Brain microvascular endothelial cell (primary cell): ENCODE results near the gene CDC25C.

Experiments used
- DNase-seq: peaks from one replicate; pipeline ENCODE4 v3.0.0-alpha.2; 2020
- H3K27ac ChIP-seq: fragments of 250-450 bp; sonication (Bioruptor Pico); 2 replicates; pipeline ENCODE4 v1.5.1; 2020; ENCODE audit warnings: mild to moderate bottlenecking, moderate library complexity
- H3K27me3 ChIP-seq: fragments of 250-450 bp; sonication (Bioruptor Pico); replicated peaks from 2 replicates; pipeline ENCODE4 v1.5.1; 2020; ENCODE audit warnings: mild to moderate bottlenecking
- H3K36me3 ChIP-seq: fragments of 250-450 bp; sonication (Bioruptor Pico); replicated peaks from 2 replicates; pipeline ENCODE4 v1.5.1; 2020; ENCODE audit warnings: mild to moderate bottlenecking
- H3K4me3 ChIP-seq: 2 replicates; pipeline ENCODE4 v1.5.1; 2011; ENCODE audit warnings: low read depth, mild to moderate bottlenecking, control low read depth, low read length, moderate library complexity
- CTCF ChIP-seq: IDR thresholded peaks from 2 replicates; pipeline ENCODE4 v1.5.1; 2011; ENCODE audit warnings: low read depth, mild to moderate bottlenecking, moderate library complexity, low read length, control low read depth, inconsistent platforms; ENCODE audit errors: missing control alignments
- in situ Hi-C: cut with HindIII; loops from 2 replicates; pipeline ENCODE4 v1.10.0; 2017; ENCODE audit warnings: low sequenced_read_pairs, low pct_ligation_motif_present

The CDC25C gene

GRCh38 chr5:138369706-138370105, 38.1 kb upstream of the CDC25C start:
- no peak for DNase-seq
- Histone ChIP-seq H3K36me3 (peaks cover 2% of the 10 kb centered on the region), H3K27ac (no peak overlapping the region), H3K4me3 (no peak overlapping the region), H3K27me3 (no peaks in the 10 kb centered on the region)
- in situ Hi-C loops: no loop called here
- TF ChIP-seq CTCF: no peak

DNA sequence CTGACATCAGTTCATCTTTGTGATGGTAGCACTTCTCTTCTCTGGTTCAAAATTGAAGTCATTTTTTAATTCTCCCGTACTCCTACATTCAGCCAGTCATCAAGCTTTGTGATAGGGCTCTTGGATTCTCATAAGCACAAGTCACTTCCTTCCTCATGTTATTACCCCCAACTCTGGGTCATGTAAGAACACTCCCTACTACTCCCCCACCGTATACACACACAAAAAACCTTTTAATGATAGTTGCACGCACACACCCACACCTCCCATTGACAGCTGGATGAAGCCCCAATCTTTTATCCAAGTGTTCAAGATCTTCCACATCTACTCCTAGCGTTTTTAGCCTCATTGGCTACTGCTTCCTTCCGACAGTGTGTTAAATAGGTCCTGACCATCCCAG, 37.7 kb upstream of the CDC25C start:
- TF ChIP-seq CTCF: no peak
- Histone ChIP-seq H3K27me3 (no peaks in the 10 kb centered on the region), H3K4me3 (no peak overlapping the region), H3K27ac (no peak overlapping the region), H3K36me3 (peaks cover 2% of the 10 kb centered on the region)
- DNase-seq: no peak
- in situ Hi-C loops: no loop called here

DNA sequence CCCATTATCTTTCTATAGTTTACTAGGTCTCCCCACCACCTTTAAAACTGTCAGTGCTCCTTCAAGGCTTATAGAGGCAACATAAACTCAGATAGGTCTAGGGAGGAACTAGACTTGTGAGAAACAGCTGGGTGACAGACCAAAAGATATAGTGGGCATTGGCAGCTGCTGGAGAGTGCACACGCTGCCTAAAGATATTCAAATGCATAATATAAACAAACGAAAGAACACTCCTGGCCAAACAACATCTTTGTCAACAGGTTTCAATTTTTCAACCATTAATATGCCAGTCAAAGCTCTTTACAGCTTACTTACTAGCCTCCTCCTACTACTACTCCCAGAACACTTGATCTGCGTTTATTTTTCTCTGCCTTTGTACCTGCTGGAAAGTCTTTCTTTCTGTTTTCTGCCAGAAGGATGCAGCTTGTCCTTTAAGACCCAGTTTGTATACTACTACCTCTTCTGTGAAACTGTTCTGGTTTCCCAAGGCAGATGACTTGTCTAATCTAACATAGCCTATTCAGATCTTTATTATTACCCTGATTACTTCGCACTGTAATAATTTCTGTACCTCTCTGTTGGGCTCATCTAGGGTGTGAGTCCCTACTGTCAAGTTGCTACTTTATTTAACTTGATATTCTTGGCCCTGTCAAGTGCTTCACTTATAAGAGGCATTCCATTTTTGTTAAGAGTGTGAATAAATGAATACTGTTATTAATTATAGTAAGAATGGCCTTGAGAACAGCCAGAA, 35.2 kb upstream of the CDC25C start:
- no peaks in the 10 kb centered on the region for H3K36me3 ChIP-seq
- no peak for TF ChIP-seq CTCF
- DNase-seq: no peak

GRCh38 chr5:138364576-138364975, 33.0 kb upstream of the CDC25C start:
- Histone ChIP-seq H3K4me3 (no peak overlapping the region), H3K27ac (no peak overlapping the region), H3K36me3 (no peaks in the 10 kb centered on the region), H3K27me3 (no peaks in the 10 kb centered on the region)
- in situ Hi-C loops: no loop called here
- TF ChIP-seq CTCF: no peak
- DNase-seq: no peak

More for the DNA sequence above, 35.2 kb upstream of the CDC25C start:
- H3K27ac ChIP-seq: no peak overlapping the region
- H3K27me3 ChIP-seq: no peaks in the 10 kb centered on the region
- no peak overlapping the region for H3K4me3 ChIP-seq
- in situ Hi-C loops: no loop called here

DNA sequence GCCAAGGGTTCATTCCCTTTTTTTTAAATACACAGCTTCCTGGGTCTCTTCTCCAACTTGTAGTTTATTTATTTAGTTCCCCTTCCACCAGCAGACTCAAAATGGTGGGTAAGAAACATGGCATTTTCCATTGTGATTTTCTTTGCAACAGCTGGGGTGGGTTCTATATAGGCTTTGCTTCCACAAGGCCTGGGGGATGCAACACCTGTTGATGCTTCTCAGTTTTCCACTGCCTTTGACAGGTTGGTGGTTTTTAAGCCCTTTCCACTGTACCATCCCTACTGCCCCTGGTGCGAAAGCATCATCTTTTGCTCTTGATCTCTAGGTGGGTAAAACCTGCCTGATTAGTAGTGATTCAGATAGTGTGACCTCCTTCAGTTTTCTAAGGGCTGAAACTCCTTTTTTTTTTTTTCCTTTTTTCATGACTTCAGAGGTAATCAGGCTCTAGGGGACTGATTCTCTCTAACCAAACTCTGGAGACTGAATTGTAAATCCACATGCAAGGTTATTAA, 29.4 kb upstream of the CDC25C start:
- Histone ChIP-seq H3K4me3 (no peak overlapping the region), H3K27me3 (no peaks in the 10 kb centered on the region), H3K36me3 (no peaks in the 10 kb centered on the region), H3K27ac (no peak overlapping the region)
- no peak for TF ChIP-seq CTCF
- no peak for DNase-seq
- in situ Hi-C loops: no loop called here

DNA sequence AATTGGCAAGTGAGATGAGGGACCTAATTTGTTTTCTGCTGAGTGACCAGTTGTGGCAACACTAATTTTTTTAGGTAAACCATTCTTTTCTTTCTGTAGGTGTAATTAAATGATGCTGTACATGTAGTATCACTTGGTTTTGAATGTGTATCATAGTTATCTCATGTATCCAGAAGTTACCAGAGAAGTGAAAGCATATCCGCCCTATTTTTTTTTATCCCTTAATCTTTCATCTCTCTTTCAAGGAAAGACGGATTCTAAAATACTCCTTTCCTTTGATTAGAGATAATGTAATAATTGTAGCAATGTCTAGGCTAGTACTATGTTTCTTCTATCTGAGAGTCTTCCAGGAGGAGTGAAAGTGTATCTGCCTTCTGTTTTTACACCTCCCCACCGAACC, 28.0 kb upstream of the CDC25C start:
- H3K27ac ChIP-seq: no peak overlapping the region
- no peak for TF ChIP-seq CTCF
- in situ Hi-C loops: no loop called here
- H3K27me3 ChIP-seq: no peaks in the 10 kb centered on the region
- DNase-seq: no peak
- H3K36me3 ChIP-seq: no peaks in the 10 kb centered on the region
- H3K4me3 ChIP-seq: no peak overlapping the region
